H1 (cell line): ENCODE results near the gene ZFYVE19. TPM values are rescaled to one million over a fixed set of nuclear protein-coding genes. Genes with fewer than 3 reads are reported as not detected.

Source experiments
- CTCF ChIA-PET: fragments of 300-600 bp; sonication (Branson Sonifier 250); formaldehyde crosslinking; loops from one replicate; lab custom pipeline; 2021; ENCODE audit not compliant: partially characterized antibody; lab: Charles Lee
- POLR2A ChIA-PET: fragments of 300-600 bp; sonication (Branson Sonifier 250); formaldehyde crosslinking; loops from one replicate; lab custom pipeline; 2021; ENCODE audit warnings: inconsistent platforms; ENCODE audit not compliant: partially characterized antibody; lab: Charles Lee
- DNase-seq, 2 experiments: peaks; one replicate each; pipeline versions ENCODE4 v3.0.0 to v3.0.0-alpha.2; 2010 to 2022; ENCODE audit warnings: low spot score in 2 of 2, low read depth in 1 of 2, mixed read lengths in 1 of 2
- FAIRE-seq: peaks from 2 replicates; lab custom pipeline; 2011; peaks lifted over from hg19 to GRCh38; lab: Jason Lieb, UNC
- H2AFZ ChIP-seq: 2 replicates; pipeline ENCODE4 v1.8.1; 2012; ENCODE audit warnings: low read length, inconsistent platforms
- H2AK5ac ChIP-seq: 2 replicates; pipeline ENCODE4 v1.6.1; 2013; ENCODE audit warnings: low read depth, low read length
- H2BK120ac ChIP-seq: replicated peaks from 2 replicates; pipeline ENCODE3; 2013; ENCODE audit warnings: low read depth, low read length, inconsistent platforms
- H2BK12ac ChIP-seq: 2 replicates; pipeline ENCODE4 v1.6.1; 2013; ENCODE audit warnings: low read depth, low read length
- H2BK15ac ChIP-seq: 2 replicates; pipeline ENCODE4 v1.6.1; 2013; ENCODE audit warnings: low read length
- H2BK20ac ChIP-seq: 2 replicates; pipeline ENCODE4 v1.6.1; 2013; ENCODE audit warnings: low read length
- H2BK5ac ChIP-seq: 2 replicates; pipeline ENCODE4 v1.6.1; 2013; ENCODE audit warnings: low read depth, low read length
- H3K14ac ChIP-seq: 2 replicates; pipeline ENCODE4 v1.6.1; 2013; ENCODE audit warnings: inconsistent platforms; ENCODE audit not compliant: insufficient read length
- H3K18ac ChIP-seq: 2 replicates; pipeline ENCODE4 v1.6.1; 2013; ENCODE audit warnings: low read length; ENCODE audit errors: extremely low read depth
- H3K23ac ChIP-seq: 2 replicates; pipeline ENCODE4 v1.6.1; 2013; ENCODE audit warnings: inconsistent platforms; ENCODE audit not compliant: insufficient read length
- H3K23me2 ChIP-seq: 2 replicates; pipeline ENCODE4 v1.6.1; 2013; ENCODE audit warnings: low read depth, low read length
- H3K27ac ChIP-seq: 2 replicates; pipeline ENCODE4 v1.6.1; 2011; ENCODE audit warnings: low read depth, low read length, inconsistent platforms
- H3K27me3 ChIP-seq, 4 experiments: replicated peaks in 1 of 4; 1 replicate in 1 of 4; 2 replicates in 3 of 4; pipeline versions ENCODE4 v1.6.1 to v1.8.1; 2011 to 2013; ENCODE audit warnings: low read length in 3 of 4, mild to moderate bottlenecking in 3 of 4, inconsistent platforms in 2 of 4, mixed read lengths in 2 of 4, moderate library complexity in 1 of 4; ENCODE audit not compliant: control insufficient read depth in 3 of 4, insufficient read depth in 3 of 4; ENCODE audit errors: extremely low read depth in 1 of 4
- H3K36me3 ChIP-seq, 4 experiments: 2 replicates each; pipeline versions ENCODE4 v1.6.1 to v1.8.1; 2011 to 2013; ENCODE audit warnings: mild to moderate bottlenecking in 4 of 4, low read length in 3 of 4, moderate library complexity in 2 of 4, control low read depth in 1 of 4, inconsistent platforms in 1 of 4; ENCODE audit not compliant: insufficient read depth in 4 of 4, control insufficient read depth in 2 of 4
- H3K4ac ChIP-seq: replicated peaks from 2 replicates; pipeline ENCODE3; 2013; ENCODE audit warnings: low read length, low read depth, mixed read lengths, inconsistent platforms; ENCODE audit not compliant: insufficient read length
- H3K4me1 ChIP-seq, 4 experiments: replicated peaks in 1 of 4; 1 replicate in 1 of 4; 2 replicates in 3 of 4; pipeline versions ENCODE4 v1.6.1 to v1.8.1; 2011 to 2013; ENCODE audit warnings: low read length in 3 of 4, inconsistent platforms in 2 of 4, mixed read lengths in 1 of 4; ENCODE audit not compliant: insufficient read depth in 4 of 4, control insufficient read depth in 3 of 4
- H3K4me2 ChIP-seq, 2 experiments: 2 replicates each; pipeline versions ENCODE4 v1.6.1 to v1.8.1; 2011 to 2013; ENCODE audit warnings: low read depth in 2 of 2, low read length in 2 of 2, control low read depth in 1 of 2, inconsistent platforms in 1 of 2, mild to moderate bottlenecking in 1 of 2; ENCODE audit not compliant: insufficient read depth in 1 of 2
- H3K4me3 ChIP-seq, 4 experiments: fragments of 200-600, 300-600 bp in 1 of 4; sonication (generic), shearing (Covaris generic), sonication (Bioruptor Twin) in 1 of 4; 2 replicates each; pipeline versions ENCODE4 v1.5.1 to v1.8.1; 2011 to 2016; ENCODE audit warnings: low read length in 4 of 4, low read depth in 3 of 4, control low read depth in 2 of 4, inconsistent platforms in 2 of 4, mild to moderate bottlenecking in 2 of 4, mixed read lengths in 1 of 4, moderate library complexity in 1 of 4; ENCODE audit not compliant: insufficient read depth in 2 of 4; ENCODE audit errors: extremely low read depth in 1 of 4
- H3K56ac ChIP-seq: replicated peaks from 2 replicates; pipeline ENCODE3; 2013; ENCODE audit warnings: low read depth, mild to moderate bottlenecking, mixed read lengths, low read length, inconsistent platforms; ENCODE audit not compliant: insufficient read length
- H3K79me1 ChIP-seq: 2 replicates; pipeline ENCODE4 v1.6.1; 2013; ENCODE audit warnings: low read depth, low read length, control low read depth
- H3K79me2 ChIP-seq, 2 experiments: 2 replicates each; pipeline versions ENCODE4 v1.6.1 to v1.8.1; 2012 to 2013; ENCODE audit warnings: low read length in 2 of 2, mild to moderate bottlenecking in 2 of 2, inconsistent platforms in 1 of 2; ENCODE audit not compliant: insufficient read depth in 2 of 2, control insufficient read depth in 1 of 2
- H3K9ac ChIP-seq, 4 experiments: replicated peaks in 1 of 4; 1 replicate in 1 of 4; 2 replicates in 3 of 4; pipeline versions ENCODE4 v1.6.1 to v1.8.1; 2011 to 2013; ENCODE audit warnings: low read depth in 3 of 4, low read length in 3 of 4, control low read depth in 2 of 4, mild to moderate bottlenecking in 2 of 4, moderate library complexity in 2 of 4, inconsistent platforms in 1 of 4; ENCODE audit errors: extremely low read depth in 1 of 4
- H3K9me3 ChIP-seq, 2 experiments: 2 replicates each; pipeline versions ENCODE4 v1.6.1 to v1.8.1; 2012 to 2013; ENCODE audit warnings: mild to moderate bottlenecking in 2 of 2, moderate library complexity in 2 of 2, control low read depth in 1 of 2, inconsistent platforms in 1 of 2, low read depth in 1 of 2, low read length in 1 of 2, mixed read lengths in 1 of 2; ENCODE audit not compliant: insufficient read depth in 2 of 2
- H4K20me1 ChIP-seq, 2 experiments: replicated peaks in 1 of 2; 2 replicates each; pipeline versions ENCODE3 to v1.8.1; 2011 to 2013; ENCODE audit warnings: inconsistent platforms in 2 of 2, low read length in 2 of 2, mild to moderate bottlenecking in 1 of 2; ENCODE audit not compliant: insufficient read depth in 2 of 2, control insufficient read depth in 1 of 2
- H4K5ac ChIP-seq: 2 replicates; pipeline ENCODE4 v1.6.1; 2013; ENCODE audit warnings: low read length, low read depth, mixed read lengths, inconsistent platforms; ENCODE audit not compliant: insufficient read length
- H4K8ac ChIP-seq: 2 replicates; pipeline ENCODE4 v1.8.0; 2013; ENCODE audit warnings: mild to moderate bottlenecking, moderate library complexity, low read length, inconsistent platforms; ENCODE audit not compliant: insufficient read depth; ENCODE audit errors: extremely low read depth
- H4K91ac ChIP-seq: replicated peaks from 2 replicates; pipeline ENCODE3; 2013; ENCODE audit warnings: low read length, mixed read lengths, inconsistent platforms; ENCODE audit not compliant: insufficient read length
- CTBP2 ChIP-seq: IDR thresholded peaks from 2 replicates; pipeline ENCODE4 v1.7.0; 2011; ENCODE audit warnings: borderline replicate concordance, mild to moderate bottlenecking, moderate library complexity, mixed read lengths, low read length; ENCODE audit not compliant: insufficient read depth, insufficient read length
- EGR1 ChIP-seq: IDR thresholded peaks from 2 replicates; pipeline ENCODE4 v1.6.1; 2011; ENCODE audit warnings: low read depth, low read length, borderline replicate concordance
- HDAC6 ChIP-seq: IDR thresholded peaks from one replicate; pipeline ENCODE4 v1.7.1; 2012; ENCODE audit warnings: low read depth, mild to moderate bottlenecking, inconsistent platforms, low read length, moderate library complexity
- KDM1A ChIP-seq: fragments of 200-600, 300-600 bp; sonication (generic); IDR thresholded peaks from 2 replicates; pipeline ENCODE4 v1.7.1; 2016; ENCODE audit warnings: mild to moderate bottlenecking, low read length, borderline replicate concordance
- KDM4A ChIP-seq: IDR thresholded peaks from one replicate; pipeline ENCODE4 v1.7.1; 2012; ENCODE audit warnings: low read depth, mild to moderate bottlenecking, moderate library complexity, low read length, inconsistent platforms; ENCODE audit not compliant: severe bottlenecking
- RAD21 ChIP-seq, 2 experiments: IDR thresholded peaks in 1 of 2; conservative IDR thresholded peaks in 1 of 2; 2 replicates each; pipeline ENCODE4 v1.6.1; 2011; ENCODE audit warnings: low read depth in 2 of 2, low read length in 2 of 2, improper control_type of control experiment in 1 of 2, inconsistent platforms in 1 of 2, mild to moderate bottlenecking in 1 of 2, moderate library complexity in 1 of 2
- RFX5 ChIP-seq: IDR thresholded peaks from 2 replicates; pipeline ENCODE4 v1.6.1; 2011; ENCODE audit warnings: low read depth, low read length, improper control_type of control experiment, borderline replicate concordance
- RNF2 ChIP-seq: fragments of 200-900, 300-1000 bp; sonication (generic); IDR thresholded peaks from 2 replicates; pipeline ENCODE4 v1.7.1; 2016; ENCODE audit warnings: borderline replicate concordance, low read depth, mild to moderate bottlenecking, antibody characterized with exemption, low read length; ENCODE audit not compliant: poor library complexity, severe bottlenecking; ENCODE audit errors: missing control alignments
- SIX5 ChIP-seq: IDR thresholded peaks from 2 replicates; pipeline ENCODE4 v1.6.1; 2011; ENCODE audit warnings: mild to moderate bottlenecking, low read depth, low read length
- TEAD4 ChIP-seq: IDR thresholded peaks from 2 replicates; pipeline ENCODE4 v1.6.1; 2012; ENCODE audit warnings: low read depth, low read length, inconsistent platforms, mixed read lengths
- ZNF274 ChIP-seq: IDR thresholded peaks from 2 replicates; pipeline ENCODE4 v1.7.0; 2012; ENCODE audit warnings: low read length, borderline replicate concordance; ENCODE audit errors: extremely low read depth
- WGBS, 2 experiments: shearing (Covaris generic) in 1 of 2; methylation state at CpG; one replicate each; pipeline versions ENCODE4 v1.1.6 to v1.1.7; 2013 to 2015; ENCODE audit warnings: low lambda C conversion rate in 2 of 2, mixed read lengths in 2 of 2, inconsistent platforms in 1 of 2, low coverage in 1 of 2, missing lambda C conversion rate in 1 of 2; ENCODE audit not compliant: insufficient replicate concordance in 2 of 2, insufficient coverage in 1 of 2, insufficient read length in 1 of 2; ENCODE audit errors: extremely low coverage in 1 of 2, missing lambda C conversion rate in 1 of 2; 5-methylcytosine and 5-hydroxymethylcytosine counted together
- polyA plus RNA-seq, 7 experiments: library from polyadenylated mRNA; depleted of rRNA in 3 of 7; stranded (reverse) in 5 of 7; unstranded in 2 of 7; fragments of >200 nt in 5 of 7; fragments of 200-250 nt in 2 of 7; gene quantifications; 1 replicate in 5 of 7; 2 replicates in 1 of 7; 4 replicates in 1 of 7; pipeline versions ENCODE4 v1.2.1 to v1.2.3, GENCODE V29; 2011 to 2013; ENCODE audit warnings: missing spikeins in 2 of 7, mixed read lengths in 2 of 7
- total RNA-seq: library from RNA; stranded (reverse); fragmentation: NEBNext Ultra II Directional; extraction: Animal tissue kit (Norgen Biotek cat#: 25700); gene quantifications from 2 replicates; pipeline ENCODE4 v1.2.1, GENCODE V29; 2021

Gene ZFYVE19
- total and polyA plus RNA-seq, 2 of the 8 experiments (the other 6 are each of a cell fraction or from before 2014, with no cell fraction given): 11.2 to 21.8 TPM

DNA sequence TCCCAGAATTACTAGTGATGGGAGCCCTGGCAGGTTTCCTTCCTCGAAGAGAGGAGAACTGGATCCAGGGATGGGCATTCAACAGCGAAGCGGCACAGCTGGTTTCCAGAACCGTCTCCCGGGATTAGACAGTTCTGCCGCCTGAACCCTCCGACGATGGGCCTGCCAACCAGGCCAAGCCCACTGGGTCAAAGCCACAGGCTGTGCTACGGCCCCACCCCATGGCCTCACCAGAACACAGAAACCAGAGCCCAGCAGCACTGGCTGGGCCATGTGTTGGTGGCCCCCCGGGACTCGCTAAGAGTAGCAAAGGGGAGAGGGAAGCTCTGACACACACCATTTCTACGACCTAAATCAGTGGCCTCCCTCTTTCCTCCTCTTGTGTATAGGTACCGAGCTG, 34.9 kb upstream of the ZFYVE19 start:
- Histone ChIP-seq H2BK12ac (no peak overlapping the region), H2BK5ac (no peak overlapping the region), H3K9me3 (no peaks in the 10 kb centered on the region), H3K23ac (no peak overlapping the region), H3K9ac (no peak overlapping the region), H3K79me2 (no peaks in the 10 kb centered on the region), H3K4ac (no peak overlapping the region), H2BK15ac (no peak overlapping the region), H4K8ac (no peak overlapping the region), H3K23me2 (no peaks in the 10 kb centered on the region), H2BK20ac (no peak overlapping the region), H3K27ac (no peak overlapping the region), H3K79me1 (no peaks in the 10 kb centered on the region; the same call in 1 of the 2 replicates), H3K14ac (no peak overlapping the region), H3K27me3 (no peaks in the 10 kb centered on the region), H4K5ac (no peak overlapping the region), H3K4me1 (peaks cover 0 to 6% (median 5%) of the 10 kb centered on the region in 4 experiments; a peak in 6 of 7 replicates), H2AK5ac (no peak overlapping the region), H2BK120ac (no peak overlapping the region), H3K18ac (no peak overlapping the region), H4K20me1 (peaks cover 0 to 4% of the 10 kb centered on the region in 2 experiments), H3K4me3 (no peak overlapping the region), H3K36me3 (peaks cover 0 to 20% (median 4%) of the 10 kb centered on the region in 4 experiments; a peak in 2 of 8 replicates), H3K56ac (no peak overlapping the region), H4K91ac (no peak overlapping the region), H2AFZ (no peak overlapping the region), H3K4me2 (no peak overlapping the region)
- TF ChIP-seq CTBP2: no peak
- TF ChIP-seq TEAD4: no peak
- no peak for TF ChIP-seq ZNF274
- no peak for TF ChIP-seq RFX5
- TF ChIP-seq EGR1: no peak
- no peak for TF ChIP-seq KDM1A
- TF ChIP-seq KDM4A: no peak
- TF ChIP-seq RNF2: no peak
- TF ChIP-seq RAD21 (IDR thresholded peaks at IDR 0.05 in 1 of 2, conservative IDR thresholded peaks at IDR 0.05 in 1 of 2; ENCODE audit: low read depth in 2 of 2, low read length in 2 of 2): no peak
- TF ChIP-seq SIX5: no peak
- no peak for TF ChIP-seq HDAC6
- no peak for FAIRE-seq
- DNase-seq: no peak
- CTCF ChIA-PET: interaction anchor here (0.5 to 15.3 kb wide), 3 partner anchors 12 to 397 kb away, joined by 3 to 184 read pairs (median 6); no protein-coding TSS in a partner anchor
- WGBS, 2 experiments: 95% methylated on average over 10 of the region's 13 CpGs; no CpG with 5 or more reads in 1 of the 2 experiments
- POLR2A ChIA-PET: interaction anchor here (0.5 to 3.0 kb wide), 3 partner anchors 9 to 40 kb away, joined by 3 to 11 read pairs (median 6); partner anchors contain the start of gene GCHFR
